IMR-90 (cell line): ENCODE data around the gene CLIC5. TPM values are rescaled to one million over a fixed set of nuclear protein-coding genes. Genes with fewer than 3 reads are reported as not detected.

Experiments used
- ATAC-seq: fragments of 200-7000 bp; cut with Tn5 transposase; 2 replicates; pipeline ENCODE4 v1.9.1; 2020; ENCODE audit warnings: low read depth, mild to moderate bottlenecking, moderate library complexity
- BruUV-seq: library from RNA; stranded (reverse); fragments of 400-500 nt; replicated peaks from 2 replicates; lab custom pipeline; 2021; lab: Mats Ljungman, UMichigan
- CTCF ChIA-PET: fragments of 300-600 bp; formaldehyde crosslinking; extraction: SDS; loops from one replicate; lab custom pipeline; 2021; ENCODE audit warnings: antibody characterized with exemption; lab: Yijun Ruan, JAX
- POLR2A ChIA-PET: fragments of 300-600 bp; sonication (Branson Sonifier 250); formaldehyde crosslinking; loops from one replicate; lab custom pipeline; 2022; ENCODE audit warnings: antibody characterized with exemption; ENCODE audit not compliant: unreplicated experiment; lab: Charles Lee
- DNase-seq: peaks from one replicate; pipeline ENCODE4 v3.0.0; 2013
- H2AFZ ChIP-seq: replicated peaks from 2 replicates; pipeline ENCODE3; 2013; ENCODE audit warnings: low read length, mild to moderate bottlenecking; ENCODE audit not compliant: poor library complexity
- H2AK5ac ChIP-seq: 2 replicates; pipeline ENCODE4 v1.6.1; 2013; ENCODE audit warnings: low read depth, low read length, inconsistent platforms
- H2AK9ac ChIP-seq: replicated peaks from 2 replicates; pipeline ENCODE3; 2013; ENCODE audit warnings: mild to moderate bottlenecking, low read depth, low read length, moderate library complexity; ENCODE audit not compliant: poor library complexity
- H2BK120ac ChIP-seq: 2 replicates; pipeline ENCODE4 v1.6.1; 2013; ENCODE audit warnings: low read depth, low read length, inconsistent platforms
- H2BK15ac ChIP-seq: 3 replicates; pipeline ENCODE4 v1.6.1; 2013; ENCODE audit warnings: low read depth, low read length, inconsistent platforms
- H2BK20ac ChIP-seq: 2 replicates; pipeline ENCODE4 v1.6.1; 2013; ENCODE audit warnings: low read depth, mild to moderate bottlenecking, inconsistent platforms, low read length, moderate library complexity
- H2BK5ac ChIP-seq: 2 replicates; pipeline ENCODE4 v1.6.1; 2013; ENCODE audit warnings: mild to moderate bottlenecking, low read depth, low read length, inconsistent platforms; ENCODE audit not compliant: poor library complexity, severe bottlenecking
- H3K14ac ChIP-seq: replicated peaks from 2 replicates; pipeline ENCODE4 v1.6.1; 2013; ENCODE audit warnings: low read depth, low read length, inconsistent platforms
- H3K18ac ChIP-seq: 2 replicates; pipeline ENCODE4 v1.6.1; 2013; ENCODE audit warnings: low read depth, low read length, control low read depth
- H3K23ac ChIP-seq: 2 replicates; pipeline ENCODE4 v1.6.1; 2013; ENCODE audit warnings: low read depth, low read length, inconsistent platforms
- H3K27ac ChIP-seq: 2 replicates; pipeline ENCODE4 v1.5.1; 2013; ENCODE audit warnings: mild to moderate bottlenecking, control low read depth, low read length; ENCODE audit not compliant: insufficient read depth
- H3K27me3 ChIP-seq: 2 replicates; pipeline ENCODE4 v1.6.1; 2013; ENCODE audit warnings: low read length; ENCODE audit not compliant: control insufficient read depth, insufficient read depth
- H3K36me3 ChIP-seq: 2 replicates; pipeline ENCODE4 v1.6.1; 2013; ENCODE audit warnings: low read length, mixed read lengths; ENCODE audit not compliant: control insufficient read depth, insufficient read depth
- H3K4ac ChIP-seq: 2 replicates; pipeline ENCODE4 v1.6.1; 2013; ENCODE audit warnings: low read depth, low read length, inconsistent platforms
- H3K4me1 ChIP-seq: 2 replicates; pipeline ENCODE4 v1.6.1; 2013; ENCODE audit warnings: low read length, mixed read lengths; ENCODE audit not compliant: control insufficient read depth, insufficient read depth
- H3K4me2 ChIP-seq: 2 replicates; pipeline ENCODE4 v1.6.1; 2013; ENCODE audit warnings: low read depth, mild to moderate bottlenecking, control low read depth, low read length, moderate library complexity
- H3K4me3 ChIP-seq: 2 replicates; pipeline ENCODE4 v1.5.1; 2013; ENCODE audit warnings: low read depth, mild to moderate bottlenecking, control low read depth, low read length, moderate library complexity; ENCODE audit not compliant: insufficient read depth
- H3K56ac ChIP-seq: 2 replicates; pipeline ENCODE4 v1.6.1; 2013; ENCODE audit warnings: low read length, inconsistent platforms; ENCODE audit not compliant: insufficient read depth; ENCODE audit errors: extremely low read depth
- H3K79me1 ChIP-seq, 2 experiments: 2 replicates each; pipeline ENCODE4 v1.6.1; 2013; ENCODE audit warnings: low read length in 2 of 2, inconsistent platforms in 1 of 2, low read depth in 1 of 2
- H3K9ac ChIP-seq: 2 replicates; pipeline ENCODE4 v1.6.1; 2013; ENCODE audit warnings: low read depth, low read length, control low read depth
- H3K9me1 ChIP-seq: 2 replicates; pipeline ENCODE4 v1.6.1; 2013; ENCODE audit warnings: low read length, inconsistent platforms; ENCODE audit not compliant: insufficient read depth
- H3K9me3 ChIP-seq: 2 replicates; pipeline ENCODE4 v1.6.1; 2013; ENCODE audit warnings: low read length; ENCODE audit not compliant: control insufficient read depth, insufficient read depth
- H4K20me1 ChIP-seq: 2 replicates; pipeline ENCODE4 v1.6.1; 2013; ENCODE audit warnings: low read length, inconsistent platforms; ENCODE audit not compliant: insufficient read depth
- H4K5ac ChIP-seq: 2 replicates; pipeline ENCODE4 v1.6.1; 2013; ENCODE audit warnings: mild to moderate bottlenecking, low read depth, low read length, control low read depth
- H4K8ac ChIP-seq, 2 experiments: 2 replicates each; pipeline ENCODE4 v1.6.1; 2013; ENCODE audit warnings: low read depth in 2 of 2, low read length in 2 of 2, control low read depth in 1 of 2, inconsistent platforms in 1 of 2
- H4K91ac ChIP-seq: 2 replicates; pipeline ENCODE4 v1.6.1; 2013; ENCODE audit warnings: low read depth, low read length, inconsistent platforms; ENCODE audit not compliant: insufficient read depth
- SMC3 ChIP-seq: fragments of 150-350 bp; IDR thresholded peaks from 2 replicates; pipeline ENCODE4 v1.6.1; 2016; ENCODE audit warnings: low read depth, mild to moderate bottlenecking, antibody characterized with exemption, low read length, moderate library complexity
- WGBS, 2 experiments: methylation state at CpG; one replicate each; pipeline versions ENCODE4 v1.1.5 to v1.1.7; 2013; ENCODE audit warnings: missing lambda C conversion rate in 2 of 2; ENCODE audit not compliant: insufficient read length in 1 of 2; ENCODE audit errors: extremely low coverage in 2 of 2; 5-methylcytosine and 5-hydroxymethylcytosine counted together
- dilution Hi-C: fragments of 300-500 bp; cut with HindIII; formaldehyde crosslinking; loops from one replicate; pipeline ENCODE4 v1.14.3; 2018; ENCODE audit warnings: low sequenced_read_pairs; ENCODE audit not compliant: unreplicated experiment
- in situ Hi-C: fragments of 300-500 bp; cut with MboI; formaldehyde crosslinking; loops from 3 replicates; pipeline ENCODE4 v1.14.3; 2019; ENCODE audit warnings: low sequenced_read_pairs, inconsistent platforms, mixed read lengths
- intact Hi-C: fragments of 100-400 bp; cut with micrococcal nuclease; formaldehyde crosslinking; loops from 2 replicates; pipeline ENCODE4 v1.10.0; 2022
- polyA plus RNA-seq, 3 experiments: library from polyadenylated mRNA; depleted of rRNA; stranded (reverse); fragments of >200 nt; gene quantifications; 2 replicates each; pipeline ENCODE4 v1.2.3, GENCODE V29; 2012; ENCODE audit warnings: low replicate concordance in 1 of 3
- total RNA-seq: library from RNA; depleted of rRNA; stranded (reverse); fragments of >200 nt; gene quantifications from 2 replicates; pipeline ENCODE4 v1.2.3, GENCODE V29; 2012

The CLIC5 gene
- total and polyA plus RNA-seq, 2 of the 4 experiments (the other 2 are of a cell fraction) = not detected

GRCh38 chr6:46052479-46052878, 36.8 kb upstream of the CLIC5 start:
- Histone ChIP-seq H3K14ac (no peak overlapping the region), H3K27ac (no peak overlapping the region), H3K79me1 (no peaks in the 10 kb centered on the region), H4K91ac (no peak overlapping the region), H4K5ac (no peak overlapping the region), H3K4me3 (no peak overlapping the region), H2AFZ (no peak overlapping the region), H3K4me1 (no peaks in the 10 kb centered on the region), H2BK5ac (no peak overlapping the region), H3K18ac (no peak overlapping the region), H3K36me3 (no peaks in the 10 kb centered on the region), H2AK9ac (no peak overlapping the region), H4K20me1 (no peaks in the 10 kb centered on the region), H3K9me3 (no peaks in the 10 kb centered on the region), H3K23ac (no peak overlapping the region), H2BK15ac (no peak overlapping the region), H3K4ac (no peak overlapping the region), H2BK20ac (no peak overlapping the region), H2BK120ac (no peak overlapping the region), H3K9me1 (no peaks in the 10 kb centered on the region), H3K27me3 (no peaks in the 10 kb centered on the region), H3K56ac (no peak overlapping the region), H2AK5ac (no peak overlapping the region), H4K8ac (no peak overlapping the region), H3K4me2 (no peak overlapping the region), H3K9ac (no peak overlapping the region)
- dilution Hi-C loops = no loop called here
- no peak for TF ChIP-seq SMC3
- in situ Hi-C loops = no loop called here
- no peak for ATAC-seq
- ChIA-PET POLR2A (no interaction called here), CTCF (no interaction called here)
- DNase-seq = no peak
- intact Hi-C loops = no loop called here
- no TSS peak for BruUV-seq
- WGBS, 2 experiments = no CpG with 5 or more reads among the region's 1 CpG
